NT2/D1 (cell line): ENCODE measurements around the gene MB21D2.

Experiments
- DNase-seq: peaks from one replicate; pipeline ENCODE4 v3.0.0-alpha.2; 2011; ENCODE audit warnings: low read depth, low spot score
- H3K27me3 ChIP-seq: 2 replicates; pipeline ENCODE4 v1.6.0; 2011; ENCODE audit warnings: mild to moderate bottlenecking; ENCODE audit not compliant: insufficient read length, insufficient read depth
- H3K36me3 ChIP-seq: 2 replicates; pipeline ENCODE4 v1.6.1; 2011; ENCODE audit warnings: mild to moderate bottlenecking, low read length, mixed read lengths; ENCODE audit not compliant: insufficient read depth, insufficient read length
- H3K4me1 ChIP-seq: 2 replicates; pipeline ENCODE4 v1.5.1; 2011; ENCODE audit not compliant: insufficient read depth, insufficient read length
- H3K4me3 ChIP-seq: 2 replicates; pipeline ENCODE4 v1.5.1; 2011; ENCODE audit warnings: low read depth; ENCODE audit not compliant: insufficient read length
- H3K9ac ChIP-seq: 2 replicates; pipeline ENCODE4 v1.6.0; 2011; ENCODE audit warnings: low read depth; ENCODE audit not compliant: insufficient read length
- H3K9me3 ChIP-seq: 2 replicates; pipeline ENCODE4 v1.5.1; 2011; ENCODE audit warnings: mild to moderate bottlenecking, low read length; ENCODE audit not compliant: insufficient read depth
- SUZ12 ChIP-seq: IDR thresholded peaks from 2 replicates; pipeline ENCODE4 v1.6.1; 2011; ENCODE audit not compliant: insufficient read length, insufficient read depth; ENCODE audit errors: extremely low read depth
- YY1 ChIP-seq: IDR thresholded peaks from 2 replicates; pipeline ENCODE4 v1.6.1; 2011; ENCODE audit not compliant: insufficient read length, insufficient read depth
- ZNF274 ChIP-seq: IDR thresholded peaks from 2 replicates; pipeline ENCODE4 v1.6.1; 2011; ENCODE audit warnings: mild to moderate bottlenecking, low read depth, low read length

Gene MB21D2

GRCh38 chr3:192772240-192772894, 145.3 kb downstream of the MB21D2 start:
- H3K9ac ChIP-seq: no peak overlapping the region
- no peak for TF ChIP-seq SUZ12
- no peak for TF ChIP-seq ZNF274
- no peak for TF ChIP-seq YY1
- DNase-seq: peak; percentile 40
- peaks cover 1% of the 10 kb centered on the region; the same call in 1 of the 2 replicates for H3K9me3 ChIP-seq
- no peaks in the 10 kb centered on the region for H3K36me3 ChIP-seq
- H3K27me3 ChIP-seq: no peaks in the 10 kb centered on the region
- no peaks in the 10 kb centered on the region for H3K4me1 ChIP-seq
- H3K4me3 ChIP-seq: no peak overlapping the region

- Histone ChIP-seq H3K9me3 (no peaks in the 10 kb centered on the region), H3K4me1 (no peaks in the 10 kb centered on the region), H3K27me3 (no peaks in the 10 kb centered on the region), H3K4me3 (no peak overlapping the region), H3K9ac (no peak overlapping the region), H3K36me3 (no peaks in the 10 kb centered on the region)
- no peak for DNase-seq
- TF ChIP-seq YY1: no peak
- no peak for TF ChIP-seq ZNF274
- no peak for TF ChIP-seq SUZ12
Measured at GRCh38 chr3:192758654-192759053, 159.0 kb downstream of the MB21D2 start.

- Histone ChIP-seq H3K4me3 (no peak overlapping the region), H3K9me3 (peaks cover 7% of the 10 kb centered on the region), H3K36me3 (no peaks in the 10 kb centered on the region), H3K4me1 (no peaks in the 10 kb centered on the region), H3K9ac (no peak overlapping the region), H3K27me3 (no peaks in the 10 kb centered on the region)
- no peak for DNase-seq
- no peak for TF ChIP-seq ZNF274
- no peak for TF ChIP-seq SUZ12
- TF ChIP-seq YY1: no peak
Measured at GRCh38 chr3:192751148-192751547, 166.5 kb downstream of the MB21D2 start.

- TF ChIP-seq YY1 (no peak), ZNF274 (no peak), SUZ12 (no peak)
- Histone ChIP-seq H3K27me3 (no peaks in the 10 kb centered on the region), H3K36me3 (no peaks in the 10 kb centered on the region), H3K9me3 (peaks cover 16% of the 10 kb centered on the region), H3K4me3 (no peak overlapping the region), H3K9ac (no peak overlapping the region), H3K4me1 (no peaks in the 10 kb centered on the region)
- no peak for DNase-seq
Measured at GRCh38 chr3:192750201-192750600, 167.5 kb downstream of the MB21D2 start.

GRCh38 chr3:192747746-192748145, 169.9 kb downstream of the MB21D2 start:
- Histone ChIP-seq H3K9me3 (peaks cover 18% of the 10 kb centered on the region), H3K4me3 (no peak overlapping the region), H3K36me3 (no peaks in the 10 kb centered on the region), H3K27me3 (no peaks in the 10 kb centered on the region), H3K9ac (no peak overlapping the region), H3K4me1 (no peaks in the 10 kb centered on the region)
- no peak for TF ChIP-seq SUZ12
- TF ChIP-seq ZNF274: no peak
- TF ChIP-seq YY1: no peak
- DNase-seq: no peak

- Histone ChIP-seq H3K36me3 (no peaks in the 10 kb centered on the region), H3K9me3 (peaks cover 18% of the 10 kb centered on the region), H3K9ac (no peak overlapping the region), H3K4me1 (no peaks in the 10 kb centered on the region), H3K4me3 (no peak overlapping the region), H3K27me3 (no peaks in the 10 kb centered on the region)
- no peak for TF ChIP-seq YY1
- TF ChIP-seq SUZ12: no peak
- TF ChIP-seq ZNF274: no peak
- no peak for DNase-seq
Measured at GRCh38 chr3:192747145-192747544, 170.5 kb downstream of the MB21D2 start.
